IMR-90 (cell line): Measurements from ENCODE around the gene LHFPL3. TPM values are rescaled to one million over a fixed set of nuclear protein-coding genes. Genes with fewer than 3 reads are reported as not detected.

Source experiments
- ATAC-seq: fragments of 200-7000 bp; cut with Tn5 transposase; 2 replicates; pipeline ENCODE4 v1.9.1; 2020; ENCODE audit warnings: low read depth, mild to moderate bottlenecking, moderate library complexity
- BruUV-seq: library from RNA; stranded (reverse); fragments of 400-500 nt; replicated peaks from 2 replicates; lab custom pipeline; 2021; lab: Mats Ljungman, UMichigan
- CTCF ChIA-PET: fragments of 300-600 bp; formaldehyde crosslinking; extraction: SDS; loops from one replicate; lab custom pipeline; 2021; ENCODE audit warnings: antibody characterized with exemption; lab: Yijun Ruan, JAX
- POLR2A ChIA-PET: fragments of 300-600 bp; sonication (Branson Sonifier 250); formaldehyde crosslinking; loops from one replicate; lab custom pipeline; 2022; ENCODE audit warnings: antibody characterized with exemption; ENCODE audit not compliant: unreplicated experiment; lab: Charles Lee
- DNase-seq: peaks from one replicate; pipeline ENCODE4 v3.0.0; 2013
- H2AFZ ChIP-seq: replicated peaks from 2 replicates; pipeline ENCODE3; 2013; ENCODE audit warnings: low read length, mild to moderate bottlenecking; ENCODE audit not compliant: poor library complexity
- H2AK5ac ChIP-seq: 2 replicates; pipeline ENCODE4 v1.6.1; 2013; ENCODE audit warnings: low read depth, low read length, inconsistent platforms
- H2AK9ac ChIP-seq: replicated peaks from 2 replicates; pipeline ENCODE3; 2013; ENCODE audit warnings: mild to moderate bottlenecking, low read depth, low read length, moderate library complexity; ENCODE audit not compliant: poor library complexity
- H2BK120ac ChIP-seq: 2 replicates; pipeline ENCODE4 v1.6.1; 2013; ENCODE audit warnings: low read depth, low read length, inconsistent platforms
- H2BK15ac ChIP-seq: 3 replicates; pipeline ENCODE4 v1.6.1; 2013; ENCODE audit warnings: low read depth, low read length, inconsistent platforms
- H2BK20ac ChIP-seq: 2 replicates; pipeline ENCODE4 v1.6.1; 2013; ENCODE audit warnings: low read depth, mild to moderate bottlenecking, inconsistent platforms, low read length, moderate library complexity
- H2BK5ac ChIP-seq: 2 replicates; pipeline ENCODE4 v1.6.1; 2013; ENCODE audit warnings: mild to moderate bottlenecking, low read depth, low read length, inconsistent platforms; ENCODE audit not compliant: poor library complexity, severe bottlenecking
- H3K14ac ChIP-seq: replicated peaks from 2 replicates; pipeline ENCODE4 v1.6.1; 2013; ENCODE audit warnings: low read depth, low read length, inconsistent platforms
- H3K18ac ChIP-seq: 2 replicates; pipeline ENCODE4 v1.6.1; 2013; ENCODE audit warnings: low read depth, low read length, control low read depth
- H3K23ac ChIP-seq: 2 replicates; pipeline ENCODE4 v1.6.1; 2013; ENCODE audit warnings: low read depth, low read length, inconsistent platforms
- H3K27ac ChIP-seq: 2 replicates; pipeline ENCODE4 v1.5.1; 2013; ENCODE audit warnings: mild to moderate bottlenecking, control low read depth, low read length; ENCODE audit not compliant: insufficient read depth
- H3K27me3 ChIP-seq: 2 replicates; pipeline ENCODE4 v1.6.1; 2013; ENCODE audit warnings: low read length; ENCODE audit not compliant: control insufficient read depth, insufficient read depth
- H3K36me3 ChIP-seq: 2 replicates; pipeline ENCODE4 v1.6.1; 2013; ENCODE audit warnings: low read length, mixed read lengths; ENCODE audit not compliant: control insufficient read depth, insufficient read depth
- H3K4ac ChIP-seq: 2 replicates; pipeline ENCODE4 v1.6.1; 2013; ENCODE audit warnings: low read depth, low read length, inconsistent platforms
- H3K4me1 ChIP-seq: 2 replicates; pipeline ENCODE4 v1.6.1; 2013; ENCODE audit warnings: low read length, mixed read lengths; ENCODE audit not compliant: control insufficient read depth, insufficient read depth
- H3K4me2 ChIP-seq: 2 replicates; pipeline ENCODE4 v1.6.1; 2013; ENCODE audit warnings: low read depth, mild to moderate bottlenecking, control low read depth, low read length, moderate library complexity
- H3K4me3 ChIP-seq: 2 replicates; pipeline ENCODE4 v1.5.1; 2013; ENCODE audit warnings: low read depth, mild to moderate bottlenecking, control low read depth, low read length, moderate library complexity; ENCODE audit not compliant: insufficient read depth
- H3K56ac ChIP-seq: 2 replicates; pipeline ENCODE4 v1.6.1; 2013; ENCODE audit warnings: low read length, inconsistent platforms; ENCODE audit not compliant: insufficient read depth; ENCODE audit errors: extremely low read depth
- H3K79me1 ChIP-seq, 2 experiments: 2 replicates each; pipeline ENCODE4 v1.6.1; 2013; ENCODE audit warnings: low read length in 2 of 2, inconsistent platforms in 1 of 2, low read depth in 1 of 2
- H3K9ac ChIP-seq: 2 replicates; pipeline ENCODE4 v1.6.1; 2013; ENCODE audit warnings: low read depth, low read length, control low read depth
- H3K9me1 ChIP-seq: 2 replicates; pipeline ENCODE4 v1.6.1; 2013; ENCODE audit warnings: low read length, inconsistent platforms; ENCODE audit not compliant: insufficient read depth
- H3K9me3 ChIP-seq: 2 replicates; pipeline ENCODE4 v1.6.1; 2013; ENCODE audit warnings: low read length; ENCODE audit not compliant: control insufficient read depth, insufficient read depth
- H4K20me1 ChIP-seq: 2 replicates; pipeline ENCODE4 v1.6.1; 2013; ENCODE audit warnings: low read length, inconsistent platforms; ENCODE audit not compliant: insufficient read depth
- H4K5ac ChIP-seq: 2 replicates; pipeline ENCODE4 v1.6.1; 2013; ENCODE audit warnings: mild to moderate bottlenecking, low read depth, low read length, control low read depth
- H4K8ac ChIP-seq, 2 experiments: 2 replicates each; pipeline ENCODE4 v1.6.1; 2013; ENCODE audit warnings: low read depth in 2 of 2, low read length in 2 of 2, control low read depth in 1 of 2, inconsistent platforms in 1 of 2
- H4K91ac ChIP-seq: 2 replicates; pipeline ENCODE4 v1.6.1; 2013; ENCODE audit warnings: low read depth, low read length, inconsistent platforms; ENCODE audit not compliant: insufficient read depth
- BHLHE40 ChIP-seq: fragments of 150-350 bp; IDR thresholded peaks from 2 replicates; pipeline ENCODE4 v1.6.1; 2016; ENCODE audit warnings: mild to moderate bottlenecking, low read depth, low read length
- CEBPB ChIP-seq: IDR thresholded peaks from 2 replicates; pipeline ENCODE4 v1.6.1; 2012; ENCODE audit warnings: low read depth, low read length, improper control_type of control experiment
- CHD1 ChIP-seq: IDR thresholded peaks from 2 replicates; pipeline ENCODE4 v1.6.1; 2012; ENCODE audit warnings: low read depth, low read length, improper control_type of control experiment
- CTCF ChIP-seq: conservative IDR thresholded peaks from 2 replicates; pipeline ENCODE4 v1.5.1; 2012; ENCODE audit warnings: mild to moderate bottlenecking, low read depth, low read length, improper control_type of control experiment
- ELK1 ChIP-seq: fragments of 150-350 bp; IDR thresholded peaks from 2 replicates; pipeline ENCODE4 v1.6.1; 2016; ENCODE audit warnings: low read depth, mild to moderate bottlenecking, low read length, moderate library complexity, borderline replicate concordance
- FOS ChIP-seq: fragments of 150-350 bp; IDR thresholded peaks from 2 replicates; pipeline ENCODE4 v1.6.1; 2016; ENCODE audit warnings: low read depth, low read length
- MAFK ChIP-seq: IDR thresholded peaks from 2 replicates; pipeline ENCODE4 v1.6.1; 2012; ENCODE audit warnings: low read depth, low read length, improper control_type of control experiment
- MAZ ChIP-seq: IDR thresholded peaks from 2 replicates; pipeline ENCODE4 v1.6.1; 2012; ENCODE audit warnings: low read depth, mild to moderate bottlenecking, low read length, improper control_type of control experiment, moderate library complexity, borderline replicate concordance
- MXI1 ChIP-seq: IDR thresholded peaks from 2 replicates; pipeline ENCODE4 v1.6.1; 2012; ENCODE audit warnings: low read depth, mild to moderate bottlenecking, low read length, moderate library complexity, borderline replicate concordance
- NFE2L2 ChIP-seq: fragments of 150-350 bp; IDR thresholded peaks from 2 replicates; pipeline ENCODE4 v1.6.1; 2016; ENCODE audit warnings: low read depth, mild to moderate bottlenecking, low read length
- POLR2A ChIP-seq: IDR thresholded peaks from 2 replicates; pipeline ENCODE4 v1.6.1; 2012; ENCODE audit warnings: mild to moderate bottlenecking, low read depth, low read length
- RAD21 ChIP-seq: IDR thresholded peaks from 2 replicates; pipeline ENCODE4 v1.6.1; 2012; ENCODE audit warnings: low read length, improper control_type of control experiment
- RCOR1 ChIP-seq: IDR thresholded peaks from 2 replicates; pipeline ENCODE4 v1.6.1; 2012; ENCODE audit warnings: mild to moderate bottlenecking, low read length, improper control_type of control experiment; ENCODE audit not compliant: insufficient replicate concordance
- RFX5 ChIP-seq: IDR thresholded peaks from 2 replicates; pipeline ENCODE4 v1.8.0; 2012; ENCODE audit warnings: low read depth, mild to moderate bottlenecking, low read length, moderate library complexity
- SMC3 ChIP-seq: fragments of 150-350 bp; IDR thresholded peaks from 2 replicates; pipeline ENCODE4 v1.6.1; 2016; ENCODE audit warnings: low read depth, mild to moderate bottlenecking, antibody characterized with exemption, low read length, moderate library complexity
- USF2 ChIP-seq: fragments of 150-350 bp; IDR thresholded peaks from 2 replicates; pipeline ENCODE4 v1.6.1; 2017; ENCODE audit warnings: mild to moderate bottlenecking, antibody characterized with exemption, low read length, low read depth
- WGBS, 2 experiments: methylation state at CpG; one replicate each; pipeline versions ENCODE4 v1.1.5 to v1.1.7; 2013; ENCODE audit warnings: missing lambda C conversion rate in 2 of 2; ENCODE audit not compliant: insufficient read length in 1 of 2; ENCODE audit errors: extremely low coverage in 2 of 2; 5-methylcytosine and 5-hydroxymethylcytosine counted together
- dilution Hi-C: fragments of 300-500 bp; cut with HindIII; formaldehyde crosslinking; loops from one replicate; pipeline ENCODE4 v1.14.3; 2018; ENCODE audit warnings: low sequenced_read_pairs; ENCODE audit not compliant: unreplicated experiment
- in situ Hi-C: fragments of 300-500 bp; cut with MboI; formaldehyde crosslinking; loops from 3 replicates; pipeline ENCODE4 v1.14.3; 2019; ENCODE audit warnings: low sequenced_read_pairs, inconsistent platforms, mixed read lengths
- intact Hi-C: fragments of 100-400 bp; cut with micrococcal nuclease; formaldehyde crosslinking; loops from 2 replicates; pipeline ENCODE4 v1.10.0; 2022
- polyA plus RNA-seq, 3 experiments: library from polyadenylated mRNA; depleted of rRNA; stranded (reverse); fragments of >200 nt; gene quantifications; 2 replicates each; pipeline ENCODE4 v1.2.3, GENCODE V29; 2012; ENCODE audit warnings: low replicate concordance in 1 of 3
- total RNA-seq: library from RNA; depleted of rRNA; stranded (reverse); fragments of >200 nt; gene quantifications from 2 replicates; pipeline ENCODE4 v1.2.3, GENCODE V29; 2012

LHFPL3 gene
- total and polyA plus RNA-seq, 2 of the 4 experiments (the other 2 are of a cell fraction): not detected

DNA sequence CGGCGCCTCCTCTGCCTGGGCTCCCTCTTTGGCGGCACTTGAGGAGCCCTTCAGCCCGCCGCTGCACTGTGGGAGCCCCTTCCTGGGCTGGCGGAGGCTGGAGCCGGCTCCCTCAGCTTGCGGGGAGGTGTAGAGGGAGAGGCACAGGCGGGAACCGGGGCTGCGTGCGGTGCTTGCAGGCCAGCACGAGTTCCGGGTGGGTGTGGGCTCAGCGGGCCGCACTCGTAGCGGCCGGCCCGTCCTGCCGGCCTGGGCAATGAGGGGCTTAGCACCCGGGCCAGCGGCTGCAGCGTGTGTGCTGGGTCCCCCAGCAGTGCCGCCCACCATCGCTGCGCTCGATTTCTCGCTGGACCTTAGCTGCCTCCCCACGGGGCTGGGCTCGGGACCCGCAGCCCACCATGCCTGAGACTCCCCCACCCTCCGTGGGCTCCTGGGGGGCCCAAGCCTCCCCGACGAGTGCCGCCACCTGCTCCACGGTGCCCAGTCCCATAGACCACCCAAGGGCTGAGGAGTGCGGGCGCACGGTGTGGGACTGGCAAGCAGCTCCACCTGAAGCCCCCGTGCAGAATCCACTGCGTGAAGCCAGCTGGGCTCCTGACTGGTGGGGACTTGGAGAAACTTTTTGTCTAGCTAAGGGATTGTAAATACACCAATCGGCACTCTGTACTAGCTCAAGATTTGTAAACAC is 611.8 kb downstream of the LHFPL3 start:
- ChIA-PET CTCF (no interaction called here), POLR2A (no interaction called here)
- Histone ChIP-seq H3K9ac (no peak overlapping the region), H3K9me1 (0 out of 2 replicates have a peak, but pooled peaks cover 6% of the 10 kb centered on the region), H3K27ac (no peak overlapping the region), H3K4me1 (peaks cover under 1% of the 10 kb centered on the region), H3K4me3 (no peak overlapping the region), H3K9me3 (no peaks in the 10 kb centered on the region), H3K18ac (no peak overlapping the region), H2BK5ac (no peak overlapping the region), H2AK5ac (no peak overlapping the region), H3K4me2 (no peak overlapping the region), H4K91ac (no peak overlapping the region), H3K23ac (no peak overlapping the region), H3K36me3 (no peaks in the 10 kb centered on the region), H3K56ac (no peak overlapping the region), H2AFZ (no peak overlapping the region), H3K14ac (no peak overlapping the region), H3K79me1 (no peaks in the 10 kb centered on the region), H2BK15ac (no peak overlapping the region), H3K4ac (no peak overlapping the region), H4K5ac (no peak overlapping the region), H2BK120ac (no peak overlapping the region), H3K27me3 (no peaks in the 10 kb centered on the region), H2AK9ac (no peak overlapping the region), H4K8ac (no peak overlapping the region), H4K20me1 (no peaks in the 10 kb centered on the region), H2BK20ac (no peak overlapping the region)
- no TSS peak for BruUV-seq
- TF ChIP-seq USF2: no peak
- TF ChIP-seq POLR2A: no peak
- TF ChIP-seq RCOR1: no peak
- TF ChIP-seq BHLHE40: no peak
- no peak for TF ChIP-seq RFX5
- no peak for TF ChIP-seq CTCF
- TF ChIP-seq MAZ: no peak
- no peak for TF ChIP-seq FOS
- no peak for TF ChIP-seq RAD21
- TF ChIP-seq CEBPB: no peak
- TF ChIP-seq SMC3: no peak
- TF ChIP-seq ELK1: no peak
- no peak for TF ChIP-seq CHD1
- TF ChIP-seq MXI1: no peak
- no peak for TF ChIP-seq NFE2L2
- no peak for TF ChIP-seq MAFK
- WGBS, 2 experiments: 92% methylated on average over 4 of the region's 43 CpGs; no CpG with 5 or more reads in 1 of the 2 experiments
- in situ Hi-C loops (no loop called here), intact Hi-C loops (no loop called here), dilution Hi-C loops (no loop called here)
- no peak for ATAC-seq
- no peak for DNase-seq
